HepG2 (cell line): ENCODE measurements around the gene OGFOD3. TPM values are rescaled to one million over a fixed set of nuclear protein-coding genes. Genes with fewer than 3 reads are reported as not detected.

Experiments
- ELF1 ChIP-seq: sonication (generic); formaldehyde crosslinking; IDR thresholded peaks from 2 replicates; pipeline ENCODE4 v1.4.0; 2020; ENCODE audit warnings: missing genetic modification reagents
- LCORL ChIP-seq, 2 experiments: fragments of 450-650 bp in 1 of 2; sonication (generic) in 1 of 2; formaldehyde crosslinking in 1 of 2; IDR thresholded peaks; 2 replicates each; pipeline versions ENCODE4 v1.5.0 to v1.6.1; 2017 to 2020; ENCODE audit warnings: antibody characterized with exemption in 1 of 2, missing genetic modification reagents in 1 of 2
- NR3C1 ChIP-seq: sonication (generic); formaldehyde crosslinking; IDR thresholded peaks from 2 replicates; pipeline ENCODE4 v1.4.0; 2020; ENCODE audit warnings: missing genetic modification reagents
- PHB2 ChIP-seq: fragments of 450-650 bp; IDR thresholded peaks from 2 replicates; pipeline ENCODE4 v1.6.1; 2018; ENCODE audit not compliant: partially characterized antibody
- PHF20 ChIP-seq: sonication (generic); formaldehyde crosslinking; IDR thresholded peaks from 2 replicates; pipeline ENCODE4 v1.5.0; 2020; ENCODE audit warnings: mild to moderate bottlenecking, missing genetic modification reagents
- ZBTB7B ChIP-seq: sonication (generic); formaldehyde crosslinking; IDR thresholded peaks from 2 replicates; pipeline ENCODE4 v1.4.0; 2020; ENCODE audit warnings: missing genetic modification reagents
- ZMYM3 ChIP-seq: sonication (generic); formaldehyde crosslinking; IDR thresholded peaks from 2 replicates; pipeline ENCODE4 v1.5.1; 2020; ENCODE audit warnings: mild to moderate bottlenecking, missing genetic modification reagents
- ZNF253 ChIP-seq: sonication (generic); formaldehyde crosslinking; IDR thresholded peaks from 2 replicates; pipeline ENCODE4 v1.8.0; 2022; ENCODE audit warnings: mild to moderate bottlenecking, missing genetic modification reagents, borderline replicate concordance
- ZNF264 ChIP-seq: sonication (generic); formaldehyde crosslinking; IDR thresholded peaks from 2 replicates; pipeline ENCODE4 v1.4.0; 2020; ENCODE audit warnings: missing genetic modification reagents
- ZNF430 ChIP-seq: sonication (generic); formaldehyde crosslinking; IDR thresholded peaks from 2 replicates; pipeline ENCODE4 v1.9.0; 2021; ENCODE audit warnings: mild to moderate bottlenecking, missing genetic modification reagents
- ZNF460 ChIP-seq: sonication (generic); formaldehyde crosslinking; IDR thresholded peaks from 2 replicates; pipeline ENCODE4 v1.5.1; 2020; ENCODE audit warnings: missing genetic modification reagents, mild to moderate bottlenecking, borderline replicate concordance
- ZNF629 ChIP-seq: sonication (generic); formaldehyde crosslinking; conservative IDR thresholded peaks from 2 replicates; pipeline ENCODE4 v1.5.0; 2020; ENCODE audit warnings: missing genetic modification reagents
- ZNF7 ChIP-seq: IDR thresholded peaks from 2 replicates; pipeline ENCODE4 v1.6.1; 2016; ENCODE audit warnings: missing biosample characterization, missing genetic modification reagents
- ZNF878 ChIP-seq: sonication (generic); formaldehyde crosslinking; IDR thresholded peaks from 2 replicates; pipeline ENCODE4 v1.8.1; 2023; ENCODE audit warnings: mild to moderate bottlenecking, missing genetic modification reagents, moderate library complexity
- polyA plus RNA-seq, 8 experiments: library from polyadenylated mRNA; depleted of rRNA in 3 of 8; stranded (reverse) in 7 of 8; unstranded in 1 of 8; fragments of >200 nt; fragmentation: Illumina TruSeq in 4 of 8; extraction: Trizol in 4 of 8; gene quantifications; 2 replicates each; pipeline versions ENCODE4 v1.2.1 to v1.2.3, GENCODE V29; 2011 to 2016; ENCODE audit warnings: low read depth in 4 of 8, missing spikeins in 1 of 8, mixed read lengths in 1 of 8; ENCODE audit not compliant: insufficient read depth in 1 of 8
- total RNA-seq, 5 experiments: library from RNA; depleted of rRNA; stranded (reverse); fragments of >200 nt; fragmentation: Illumina TruSeq; extraction: Trizol; gene quantifications; 2 replicates each; pipeline ENCODE4 v1.2.3, GENCODE V29; 2016; ENCODE audit warnings: low read depth in 1 of 5
- TF ChIP-seq, protein P1 (sequence below): sonication (generic); formaldehyde crosslinking; IDR thresholded peaks from 2 replicates; pipeline ENCODE4 v1.5.0; 2020; ENCODE audit warnings: mild to moderate bottlenecking, missing genetic modification reagents, borderline replicate concordance
- TF ChIP-seq, protein P2 (sequence below): sonication (generic); formaldehyde crosslinking; IDR thresholded peaks from 2 replicates; pipeline ENCODE4 v1.5.0; 2020; ENCODE audit warnings: mild to moderate bottlenecking, missing genetic modification reagents
- TF ChIP-seq, protein P3 (sequence below): sonication (generic); formaldehyde crosslinking; IDR thresholded peaks from 2 replicates; pipeline ENCODE4 v1.4.0; 2020; ENCODE audit warnings: missing genetic modification reagents, mild to moderate bottlenecking, borderline replicate concordance
- TF ChIP-seq, protein P4 (sequence below): sonication (generic); formaldehyde crosslinking; IDR thresholded peaks from 2 replicates; pipeline ENCODE4 v1.5.0; 2020; ENCODE audit warnings: mild to moderate bottlenecking, missing genetic modification reagents

OGFOD3 gene
- total and polyA plus RNA-seq, 2 of the 13 experiments (the other 11 are each of a cell fraction or from before 2014, with no cell fraction given) = 40.0 to 42.1 TPM

DNA sequence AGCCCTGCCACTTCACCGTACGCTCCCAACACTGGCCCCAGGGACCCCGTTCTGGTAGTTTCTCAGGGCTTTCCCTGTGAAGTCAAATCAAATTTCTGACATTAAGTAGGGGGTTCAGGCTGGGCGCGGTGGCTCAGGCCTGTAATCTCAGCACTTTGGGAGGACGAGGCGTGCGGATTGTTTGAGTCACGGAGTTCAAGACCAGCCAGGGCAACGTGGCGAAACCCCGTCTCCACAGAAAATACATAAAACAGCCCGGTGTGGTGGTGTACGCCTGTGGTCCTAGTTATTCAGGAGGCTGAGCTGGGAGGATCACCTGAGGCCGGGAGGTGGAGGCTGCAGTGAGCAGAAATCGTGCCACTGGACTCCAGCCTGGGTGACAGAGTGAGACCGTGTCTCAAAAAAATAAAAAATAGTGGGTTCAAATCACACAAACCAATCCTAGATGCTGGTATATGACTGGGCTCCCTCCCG is 31.5 kb upstream of the OGFOD3 start (continued):
- TF ChIP-seq, protein P1, sequence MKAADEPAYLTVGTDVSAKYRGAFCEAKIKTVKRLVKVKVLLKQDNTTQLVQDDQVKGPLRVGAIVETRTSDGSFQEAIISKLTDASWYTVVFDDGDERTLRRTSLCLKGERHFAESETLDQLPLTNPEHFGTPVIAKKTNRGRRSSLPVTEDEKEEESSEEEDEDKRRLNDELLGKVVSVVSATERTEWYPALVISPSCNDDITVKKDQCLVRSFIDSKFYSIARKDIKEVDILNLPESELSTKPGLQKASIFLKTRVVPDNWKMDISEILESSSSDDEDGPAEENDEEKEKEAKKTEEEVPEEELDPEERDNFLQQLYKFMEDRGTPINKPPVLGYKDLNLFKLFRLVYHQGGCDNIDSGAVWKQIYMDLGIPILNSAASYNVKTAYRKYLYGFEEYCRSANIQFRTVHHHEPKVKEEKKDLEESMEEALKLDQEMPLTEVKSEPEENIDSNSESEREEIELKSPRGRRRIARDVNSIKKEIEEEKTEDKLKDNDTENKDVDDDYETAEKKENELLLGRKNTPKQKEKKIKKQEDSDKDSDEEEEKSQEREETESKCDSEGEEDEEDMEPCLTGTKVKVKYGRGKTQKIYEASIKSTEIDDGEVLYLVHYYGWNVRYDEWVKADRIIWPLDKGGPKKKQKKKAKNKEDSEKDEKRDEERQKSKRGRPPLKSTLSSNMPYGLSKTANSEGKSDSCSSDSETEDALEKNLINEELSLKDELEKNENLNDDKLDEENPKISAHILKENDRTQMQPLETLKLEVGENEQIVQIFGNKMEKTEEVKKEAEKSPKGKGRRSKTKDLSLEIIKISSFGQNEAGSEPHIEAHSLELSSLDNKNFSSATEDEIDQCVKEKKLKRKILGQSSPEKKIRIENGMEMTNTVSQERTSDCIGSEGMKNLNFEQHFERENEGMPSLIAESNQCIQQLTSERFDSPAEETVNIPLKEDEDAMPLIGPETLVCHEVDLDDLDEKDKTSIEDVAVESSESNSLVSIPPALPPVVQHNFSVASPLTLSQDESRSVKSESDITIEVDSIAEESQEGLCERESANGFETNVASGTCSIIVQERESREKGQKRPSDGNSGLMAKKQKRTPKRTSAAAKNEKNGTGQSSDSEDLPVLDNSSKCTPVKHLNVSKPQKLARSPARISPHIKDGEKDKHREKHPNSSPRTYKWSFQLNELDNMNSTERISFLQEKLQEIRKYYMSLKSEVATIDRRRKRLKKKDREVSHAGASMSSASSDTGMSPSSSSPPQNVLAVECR = no peak
- TF ChIP-seq ZMYM3 (CRISPR knock-in tag) (peak; percentile 73), ELF1 (CRISPR knock-in tag) (no peak), ZNF878 (CRISPR knock-in tag) (peak; percentile 53; the same call in 1 of the 2 replicates), ZNF253 (CRISPR knock-in tag) (0 out of 2 replicates have a peak, but pooled peaks have one; percentile 30), ZNF460 (CRISPR knock-in tag) (peak; percentile 78), ZNF430 (CRISPR knock-in tag) (0 out of 2 replicates have a peak, but pooled peaks have one; percentile 14), PHF20 (CRISPR knock-in tag) (no peak), ZNF629 (CRISPR knock-in tag) (no peak), LCORL (IDR thresholded peaks at IDR 0.05) (no peak), LCORL (CRISPR knock-in tag; IDR thresholded peaks at IDR 0.05) (no peak), ZNF264 (CRISPR knock-in tag) (0 out of 2 replicates have a peak, but pooled peaks have one; percentile 16), ZBTB7B (no peak), PHB2 (no peak), NR3C1 (CRISPR knock-in tag) (no peak), ZNF7 (CRISPR knock-in tag) (no peak)
- TF ChIP-seq, protein P2, sequence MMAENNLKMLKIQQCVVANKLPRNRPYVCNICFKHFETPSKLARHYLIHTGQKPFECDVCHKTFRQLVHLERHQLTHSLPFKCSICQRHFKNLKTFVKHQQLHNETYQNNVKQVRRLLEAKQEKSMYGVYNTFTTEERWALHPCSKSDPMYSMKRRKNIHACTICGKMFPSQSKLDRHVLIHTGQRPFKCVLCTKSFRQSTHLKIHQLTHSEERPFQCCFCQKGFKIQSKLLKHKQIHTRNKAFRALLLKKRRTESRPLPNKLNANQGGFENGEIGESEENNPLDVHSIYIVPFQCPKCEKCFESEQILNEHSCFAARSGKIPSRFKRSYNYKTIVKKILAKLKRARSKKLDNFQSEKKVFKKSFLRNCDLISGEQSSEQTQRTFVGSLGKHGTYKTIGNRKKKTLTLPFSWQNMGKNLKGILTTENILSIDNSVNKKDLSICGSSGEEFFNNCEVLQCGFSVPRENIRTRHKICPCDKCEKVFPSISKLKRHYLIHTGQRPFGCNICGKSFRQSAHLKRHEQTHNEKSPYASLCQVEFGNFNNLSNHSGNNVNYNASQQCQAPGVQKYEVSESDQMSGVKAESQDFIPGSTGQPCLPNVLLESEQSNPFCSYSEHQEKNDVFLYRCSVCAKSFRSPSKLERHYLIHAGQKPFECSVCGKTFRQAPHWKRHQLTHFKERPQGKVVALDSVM (CRISPR knock-in tag) = peak; percentile 99
- TF ChIP-seq, protein P3, sequence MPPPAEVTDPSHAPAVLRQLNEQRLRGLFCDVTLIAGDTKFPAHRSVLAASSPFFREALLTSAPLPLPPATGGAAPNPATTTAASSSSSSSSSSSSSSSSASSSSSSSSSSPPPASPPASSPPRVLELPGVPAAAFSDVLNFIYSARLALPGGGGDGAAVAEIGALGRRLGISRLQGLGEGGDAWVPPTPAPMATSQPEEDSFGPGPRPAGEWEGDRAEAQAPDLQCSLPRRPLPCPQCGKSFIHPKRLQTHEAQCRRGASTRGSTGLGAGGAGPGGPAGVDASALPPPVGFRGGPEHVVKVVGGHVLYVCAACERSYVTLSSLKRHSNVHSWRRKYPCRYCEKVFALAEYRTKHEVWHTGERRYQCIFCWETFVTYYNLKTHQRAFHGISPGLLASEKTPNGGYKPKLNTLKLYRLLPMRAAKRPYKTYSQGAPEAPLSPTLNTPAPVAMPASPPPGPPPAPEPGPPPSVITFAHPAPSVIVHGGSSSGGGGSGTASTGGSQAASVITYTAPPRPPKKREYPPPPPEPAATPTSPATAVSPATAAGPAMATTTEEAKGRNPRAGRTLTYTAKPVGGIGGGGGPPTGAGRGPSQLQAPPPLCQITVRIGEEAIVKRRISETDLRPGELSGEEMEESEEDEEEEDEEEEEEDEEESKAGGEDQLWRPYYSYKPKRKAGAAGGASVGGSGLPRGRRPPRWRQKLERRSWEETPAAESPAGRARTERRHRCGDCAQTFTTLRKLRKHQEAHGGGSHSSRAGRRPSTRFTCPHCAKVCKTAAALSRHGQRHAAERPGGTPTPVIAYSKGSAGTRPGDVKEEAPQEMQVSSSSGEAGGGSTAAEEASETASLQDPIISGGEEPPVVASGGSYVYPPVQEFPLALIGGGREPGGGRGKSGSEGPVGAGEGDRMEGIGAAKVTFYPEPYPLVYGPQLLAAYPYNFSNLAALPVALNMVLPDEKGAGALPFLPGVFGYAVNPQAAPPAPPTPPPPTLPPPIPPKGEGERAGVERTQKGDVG (CRISPR knock-in tag) = 0 out of 2 replicates have a peak, but pooled peaks have one; percentile 22
- TF ChIP-seq, protein P4, sequence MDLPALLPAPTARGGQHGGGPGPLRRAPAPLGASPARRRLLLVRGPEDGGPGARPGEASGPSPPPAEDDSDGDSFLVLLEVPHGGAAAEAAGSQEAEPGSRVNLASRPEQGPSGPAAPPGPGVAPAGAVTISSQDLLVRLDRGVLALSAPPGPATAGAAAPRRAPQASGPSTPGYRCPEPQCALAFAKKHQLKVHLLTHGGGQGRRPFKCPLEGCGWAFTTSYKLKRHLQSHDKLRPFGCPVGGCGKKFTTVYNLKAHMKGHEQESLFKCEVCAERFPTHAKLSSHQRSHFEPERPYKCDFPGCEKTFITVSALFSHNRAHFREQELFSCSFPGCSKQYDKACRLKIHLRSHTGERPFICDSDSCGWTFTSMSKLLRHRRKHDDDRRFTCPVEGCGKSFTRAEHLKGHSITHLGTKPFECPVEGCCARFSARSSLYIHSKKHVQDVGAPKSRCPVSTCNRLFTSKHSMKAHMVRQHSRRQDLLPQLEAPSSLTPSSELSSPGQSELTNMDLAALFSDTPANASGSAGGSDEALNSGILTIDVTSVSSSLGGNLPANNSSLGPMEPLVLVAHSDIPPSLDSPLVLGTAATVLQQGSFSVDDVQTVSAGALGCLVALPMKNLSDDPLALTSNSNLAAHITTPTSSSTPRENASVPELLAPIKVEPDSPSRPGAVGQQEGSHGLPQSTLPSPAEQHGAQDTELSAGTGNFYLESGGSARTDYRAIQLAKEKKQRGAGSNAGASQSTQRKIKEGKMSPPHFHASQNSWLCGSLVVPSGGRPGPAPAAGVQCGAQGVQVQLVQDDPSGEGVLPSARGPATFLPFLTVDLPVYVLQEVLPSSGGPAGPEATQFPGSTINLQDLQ = peak; percentile 70; the same call in 1 of the 2 replicates
